Mesendoderm (in vitro differentiated cells): ENCODE results near the gene HSP90AA1.

Source experiments
- DNase-seq: peaks from one replicate; pipeline ENCODE4 v3.0.0; 2013
- H2AK5ac ChIP-seq: 2 replicates; pipeline ENCODE4 v1.6.1; 2013; ENCODE audit warnings: low read length, inconsistent platforms
- H2BK120ac ChIP-seq: 2 replicates; pipeline ENCODE4 v1.6.1; 2013; ENCODE audit warnings: low read depth, mild to moderate bottlenecking, low read length, moderate library complexity, mixed read lengths
- H2BK15ac ChIP-seq: replicated peaks from 2 replicates; pipeline ENCODE4 v1.6.1; 2013; ENCODE audit warnings: low read depth, mild to moderate bottlenecking, moderate library complexity
- H2BK5ac ChIP-seq: 2 replicates; pipeline ENCODE4 v1.6.1; 2013; ENCODE audit warnings: low read length, inconsistent platforms
- H3K18ac ChIP-seq: 2 replicates; pipeline ENCODE4 v1.6.1; 2013; ENCODE audit warnings: mild to moderate bottlenecking, low read length, mixed read lengths
- H3K23ac ChIP-seq: one replicate; pipeline ENCODE4 v1.6.1; 2013; ENCODE audit warnings: low read length
- H3K27ac ChIP-seq: 2 replicates; pipeline ENCODE4 v1.5.1; 2013; ENCODE audit warnings: low read depth, mild to moderate bottlenecking, inconsistent platforms, low read length, moderate library complexity
- H3K27me3 ChIP-seq: 2 replicates; pipeline ENCODE4 v1.6.1; 2013; ENCODE audit warnings: low read length, control low read depth, mild to moderate bottlenecking, inconsistent platforms; ENCODE audit not compliant: insufficient read depth, poor library complexity
- H3K36me3 ChIP-seq: 2 replicates; pipeline ENCODE4 v1.6.1; 2013; ENCODE audit warnings: low read length, inconsistent platforms; ENCODE audit not compliant: control insufficient read depth, insufficient read depth
- H3K4ac ChIP-seq: one replicate; pipeline ENCODE4 v1.6.1; 2013; ENCODE audit warnings: low read depth, mild to moderate bottlenecking, low read length, moderate library complexity
- H3K4me1 ChIP-seq: 2 replicates; pipeline ENCODE4 v1.6.1; 2013; ENCODE audit warnings: low read depth, low read length, inconsistent platforms; ENCODE audit not compliant: control insufficient read depth
- H3K4me2 ChIP-seq: 2 replicates; pipeline ENCODE4 v1.6.1; 2013; ENCODE audit warnings: low read length
- H3K4me3 ChIP-seq: 2 replicates; pipeline ENCODE4 v1.5.1; 2013; ENCODE audit warnings: mild to moderate bottlenecking, low read length
- H3K56ac ChIP-seq: one replicate; pipeline ENCODE4 v1.6.1; 2013; ENCODE audit warnings: low read length
- H3K79me1 ChIP-seq: 2 replicates; pipeline ENCODE4 v1.6.1; 2013; ENCODE audit warnings: low read length, inconsistent platforms
- H3K79me2 ChIP-seq: 2 replicates; pipeline ENCODE4 v1.6.1; 2013; ENCODE audit warnings: mild to moderate bottlenecking, low read length; ENCODE audit not compliant: control insufficient read depth, insufficient read depth
- H3K9ac ChIP-seq: 2 replicates; pipeline ENCODE4 v1.6.1; 2013; ENCODE audit warnings: low read length, inconsistent platforms
- H4K5ac ChIP-seq: one replicate; pipeline ENCODE4 v1.6.1; 2013; ENCODE audit warnings: low read length
- H4K8ac ChIP-seq: one replicate; pipeline ENCODE4 v1.6.1; 2013; ENCODE audit warnings: low read depth, mild to moderate bottlenecking, control low read depth, low read length, moderate library complexity
- WGBS: extraction: QIAGEN DNeasy Blood & Tissue Kit; methylation state at CpG from one replicate; pipeline ENCODE4 v1.1.7; 2013; ENCODE audit warnings: low lambda C conversion rate, missing lambda C conversion rate; ENCODE audit not compliant: insufficient coverage; ENCODE audit errors: extremely low coverage; 5-methylcytosine and 5-hydroxymethylcytosine counted together

HSP90AA1 gene

DNA sequence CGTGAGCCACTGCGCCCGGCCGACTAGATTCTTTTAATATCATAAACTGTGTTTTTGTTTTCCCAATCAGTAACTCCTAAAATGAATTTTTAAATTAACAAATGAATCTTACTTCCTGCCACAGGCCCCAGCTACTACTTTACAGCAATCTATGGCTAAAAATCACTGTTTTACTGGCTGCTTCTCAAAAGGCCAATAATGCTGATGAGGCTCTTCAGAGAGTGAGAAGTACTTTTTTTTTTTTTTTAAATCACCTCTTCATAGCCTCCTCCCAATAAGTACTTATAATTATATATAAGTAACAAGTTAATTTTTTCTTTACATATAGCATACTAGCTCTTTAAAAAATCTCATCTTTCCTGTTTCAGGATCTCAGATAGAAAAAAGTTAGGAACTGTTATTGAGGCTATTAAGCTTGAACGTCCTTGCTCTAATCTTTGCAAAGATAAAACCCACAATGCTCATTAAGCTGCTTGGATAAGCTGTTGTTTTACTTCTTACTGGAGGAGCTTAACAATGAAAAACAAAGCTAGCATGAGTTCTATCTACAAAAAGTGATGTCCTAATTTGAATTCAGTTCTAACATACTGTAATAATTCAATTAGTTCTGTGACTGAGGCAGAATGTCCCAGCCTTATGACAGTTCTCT lies 40.1 kb upstream of the HSP90AA1 start:
- no peak overlapping the region for H3K18ac ChIP-seq
- no peak overlapping the region for H3K9ac ChIP-seq
- WGBS: no CpG with 5 or more reads among the region's 5 CpGs
- H3K4me2 ChIP-seq: no peak overlapping the region
- H2BK120ac ChIP-seq: no peak overlapping the region
- no peak overlapping the region for H2BK5ac ChIP-seq
- H3K36me3 ChIP-seq: no peaks in the 10 kb centered on the region
- no peak overlapping the region for H3K4ac ChIP-seq
- peaks cover 2% of the 10 kb centered on the region for H3K4me1 ChIP-seq
- DNase-seq: peak; percentile 55
- peak overlapping the region; percentile 33 for H3K27ac ChIP-seq
- no peak overlapping the region for H3K4me3 ChIP-seq
- no peaks in the 10 kb centered on the region for H3K79me2 ChIP-seq
- no peak overlapping the region for H4K8ac ChIP-seq
- no peaks in the 10 kb centered on the region for H3K79me1 ChIP-seq
- H4K5ac ChIP-seq: no peak overlapping the region
- no peak overlapping the region for H2AK5ac ChIP-seq
- no peak overlapping the region for H3K23ac ChIP-seq
- no peak overlapping the region for H3K56ac ChIP-seq
- no peaks in the 10 kb centered on the region for H3K27me3 ChIP-seq
- H2BK15ac ChIP-seq: no peak overlapping the region

DNA sequence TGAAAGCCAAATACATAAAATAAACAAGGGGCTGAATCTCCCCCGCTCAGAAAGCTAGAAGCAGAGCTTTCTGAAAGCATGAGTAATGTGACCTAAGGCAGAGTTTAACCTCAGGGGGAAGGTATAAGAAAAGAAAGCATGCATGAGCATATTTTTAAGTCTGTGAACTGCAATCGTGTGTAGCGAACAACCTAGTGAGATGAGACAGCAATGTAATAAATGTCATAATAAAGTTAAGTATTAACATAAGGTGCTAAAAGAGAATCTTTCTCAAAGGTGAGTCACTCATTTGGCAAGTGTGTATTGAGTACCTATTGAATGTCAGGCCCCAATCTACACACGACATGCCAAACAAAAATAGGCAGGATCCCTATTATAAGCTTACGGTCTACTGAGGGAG lies 38.7 kb upstream of the HSP90AA1 start:
- H3K79me2 ChIP-seq: no peaks in the 10 kb centered on the region
- H3K27ac ChIP-seq: peak overlapping the region; percentile 38
- H3K9ac ChIP-seq: no peak overlapping the region
- peaks cover 2% of the 10 kb centered on the region for H3K4me1 ChIP-seq
- no peak overlapping the region for H2AK5ac ChIP-seq
- no peak overlapping the region for H2BK120ac ChIP-seq
- no peak overlapping the region for H4K8ac ChIP-seq
- peak; percentile 34 for DNase-seq
- no peaks in the 10 kb centered on the region for H3K27me3 ChIP-seq
- H3K79me1 ChIP-seq: no peaks in the 10 kb centered on the region
- no peak overlapping the region for H2BK5ac ChIP-seq
- H3K18ac ChIP-seq: no peak overlapping the region
- no peak overlapping the region for H3K4me2 ChIP-seq
- H3K56ac ChIP-seq: no peak overlapping the region
- no peak overlapping the region for H3K4me3 ChIP-seq
- H3K36me3 ChIP-seq: no peaks in the 10 kb centered on the region
- H2BK15ac ChIP-seq: no peak overlapping the region
- WGBS: no CpG with 5 or more reads among the region's 5 CpGs
- no peak overlapping the region for H3K4ac ChIP-seq
- H3K23ac ChIP-seq: no peak overlapping the region
- H4K5ac ChIP-seq: no peak overlapping the region

DNA sequence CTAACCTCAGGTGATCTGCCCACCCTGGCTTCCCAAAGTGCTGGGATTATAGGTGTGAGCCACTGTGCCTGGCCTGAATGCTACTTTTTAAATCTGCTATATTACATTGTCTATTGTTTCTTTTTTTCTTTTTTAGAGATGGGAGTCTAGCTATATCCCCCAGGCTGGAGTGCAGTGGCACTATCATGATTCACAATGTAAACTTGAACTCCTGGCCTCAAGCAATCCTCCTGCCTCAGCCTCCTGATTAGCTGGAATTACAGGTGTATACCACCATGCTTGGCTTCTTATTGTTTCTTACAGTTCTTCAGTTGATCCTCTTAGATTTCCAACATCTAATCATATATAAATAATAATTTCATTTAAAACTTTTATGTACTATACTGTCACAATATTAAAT lies 37.6 kb upstream of the HSP90AA1 start:
- Histone ChIP-seq H3K9ac (no peak overlapping the region), H2BK15ac (no peak overlapping the region), H3K79me2 (no peaks in the 10 kb centered on the region), H3K4me2 (no peak overlapping the region), H3K4me1 (peaks cover 2% of the 10 kb centered on the region), H3K27ac (no peak overlapping the region), H3K56ac (no peak overlapping the region), H3K4me3 (no peak overlapping the region), H3K79me1 (no peaks in the 10 kb centered on the region), H4K8ac (no peak overlapping the region), H3K27me3 (no peaks in the 10 kb centered on the region), H2AK5ac (no peak overlapping the region), H2BK5ac (no peak overlapping the region), H3K36me3 (no peaks in the 10 kb centered on the region), H3K18ac (no peak overlapping the region), H2BK120ac (no peak overlapping the region), H4K5ac (no peak overlapping the region), H3K23ac (no peak overlapping the region), H3K4ac (no peak overlapping the region)
- no peak for DNase-seq

DNA sequence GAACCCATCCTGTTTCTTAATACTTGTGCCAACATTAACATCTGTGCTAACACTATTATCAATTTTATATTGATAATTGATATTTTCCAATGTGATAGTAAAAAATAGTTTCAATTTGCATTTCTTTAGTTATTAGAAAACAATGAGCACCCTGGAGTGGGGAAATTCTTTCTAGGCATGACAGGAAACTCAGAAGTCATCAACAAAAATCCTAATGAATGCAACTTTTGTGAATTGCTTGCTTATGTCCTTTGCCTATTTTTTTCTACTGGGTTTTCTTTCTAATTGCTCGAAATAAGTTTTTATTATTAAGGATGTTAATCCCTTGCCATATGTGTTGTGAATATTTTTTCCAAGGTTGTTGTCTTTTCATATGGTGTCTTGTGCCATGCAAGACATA lies 34.7 kb upstream of the HSP90AA1 start:
- Histone ChIP-seq H3K27me3 (no peaks in the 10 kb centered on the region), H2BK5ac (no peak overlapping the region), H3K27ac (no peak overlapping the region), H3K4ac (no peak overlapping the region), H3K56ac (no peak overlapping the region), H2AK5ac (no peak overlapping the region), H4K8ac (no peak overlapping the region), H3K36me3 (no peaks in the 10 kb centered on the region), H2BK120ac (no peak overlapping the region), H3K23ac (no peak overlapping the region), H3K4me1 (peaks cover 2% of the 10 kb centered on the region), H3K18ac (no peak overlapping the region), H4K5ac (no peak overlapping the region), H3K79me1 (no peaks in the 10 kb centered on the region), H3K4me3 (no peak overlapping the region), H2BK15ac (no peak overlapping the region), H3K9ac (no peak overlapping the region), H3K79me2 (no peaks in the 10 kb centered on the region), H3K4me2 (no peak overlapping the region)
- no CpG with 5 or more reads among the region's 1 CpG for WGBS
- no peak for DNase-seq

DNA sequence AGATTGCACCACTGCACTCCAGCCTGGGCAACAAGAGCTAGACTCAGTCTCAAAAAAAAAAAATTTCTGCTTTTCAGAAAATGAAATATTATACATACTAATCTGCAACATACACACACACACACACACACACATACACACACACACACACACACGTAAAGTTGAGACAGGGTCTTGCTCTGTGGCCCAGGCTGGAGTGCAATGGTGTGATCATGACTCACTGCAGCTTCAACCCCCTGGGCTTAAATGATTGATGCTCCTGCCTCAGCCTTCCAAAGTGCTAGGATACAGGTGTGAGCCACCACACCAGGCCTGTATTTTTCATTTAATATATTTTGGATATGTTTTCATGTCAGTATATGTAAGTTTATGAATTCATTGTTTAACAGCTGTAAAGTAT lies 34.0 kb upstream of the HSP90AA1 start:
- Histone ChIP-seq H3K4me1 (no peaks in the 10 kb centered on the region), H2BK5ac (no peak overlapping the region), H3K79me1 (no peaks in the 10 kb centered on the region), H3K9ac (no peak overlapping the region), H3K36me3 (no peaks in the 10 kb centered on the region), H3K27me3 (no peaks in the 10 kb centered on the region), H3K4me3 (no peak overlapping the region), H3K4me2 (no peak overlapping the region), H4K8ac (no peak overlapping the region), H3K23ac (no peak overlapping the region), H2AK5ac (no peak overlapping the region), H4K5ac (no peak overlapping the region), H3K27ac (no peak overlapping the region), H3K4ac (no peak overlapping the region), H2BK15ac (no peak overlapping the region), H3K79me2 (no peaks in the 10 kb centered on the region), H3K56ac (no peak overlapping the region), H2BK120ac (no peak overlapping the region), H3K18ac (no peak overlapping the region)
- no peak for DNase-seq
- no CpG with 5 or more reads among the region's 1 CpG for WGBS

GRCh38 chr14:102117852-102118251 lies 31.0 kb upstream of the HSP90AA1 start:
- Histone ChIP-seq H2AK5ac (no peak overlapping the region), H3K4me2 (no peak overlapping the region), H4K5ac (no peak overlapping the region), H2BK15ac (no peak overlapping the region), H3K4me3 (no peak overlapping the region), H3K18ac (no peak overlapping the region), H4K8ac (no peak overlapping the region), H3K4me1 (no peaks in the 10 kb centered on the region), H3K9ac (no peak overlapping the region), H3K56ac (no peak overlapping the region), H3K79me2 (no peaks in the 10 kb centered on the region), H3K23ac (no peak overlapping the region), H3K27ac (no peak overlapping the region), H3K27me3 (no peaks in the 10 kb centered on the region), H3K79me1 (no peaks in the 10 kb centered on the region), H3K4ac (no peak overlapping the region), H3K36me3 (no peaks in the 10 kb centered on the region), H2BK5ac (no peak overlapping the region), H2BK120ac (no peak overlapping the region)
- DNase-seq: no peak
- no CpG with 5 or more reads among the region's 3 CpGs for WGBS
